Activated CD4-positive, alpha-beta T cell treated with anti-CD3 and anti-CD28 coated beads for 1 hour (primary cell): ENCODE results near the gene PPM1G.
"Not testable (repeated sequence)": the region's sequence is repeated elsewhere in the genome, so short reads cannot be mapped to it uniquely, and the experiment has no call there.

Experiments
- DNase-seq: peaks from one replicate; pipeline ENCODE4 v3.0.0-alpha.2; 2020

PPM1G gene

GRCh38 chr2:27409321-27410073 lies at the start of gene PPM1G:
Gene PPM1G (minus strand): TSS chr2:27409591. CDS start chr2:27409422, 169 bp downstream.
- peak; percentile 93 for DNase-seq

GRCh38 chr2:27453968-27454367 lies 44.6 kb upstream of the PPM1G start:
- DNase-seq: no peak

- DNase-seq: no peak
These were observed 41.7 kb upstream of the PPM1G start for GRCh38 chr2:27451095-27451494.

- DNase-seq: no peak
These were observed 39.0 kb upstream of the PPM1G start for GRCh38 chr2:27448381-27448780.

- no peak for DNase-seq
These were observed 36.7 kb upstream of the PPM1G start for GRCh38 chr2:27446057-27446456.

- DNase-seq: no peak
These were observed 36.2 kb upstream of the PPM1G start for GRCh38 chr2:27445615-27446014.

- no peak for DNase-seq
These were observed 35.8 kb upstream of the PPM1G start for GRCh38 chr2:27445155-27445554.

- DNase-seq: no peak
These were observed 33.5 kb upstream of the PPM1G start for GRCh38 chr2:27442920-27443282.

GRCh38 chr2:27441958-27442919 lies 32.8 kb upstream of the PPM1G start, which contains the start of gene KRTCAP3:
Gene KRTCAP3 (plus strand): TSS chr2:27442381. CDS start chr2:27442413, 32 bp downstream.
- DNase-seq: peak; percentile 33

GRCh38 chr2:27441226-27441926 lies 32.0 kb upstream of the PPM1G start:
- DNase-seq: no peak

- no peak for DNase-seq
These were observed 26.2 kb upstream of the PPM1G start for GRCh38 chr2:27435628-27436027.

GRCh38 chr2:27431395-27431794 lies 22.0 kb upstream of the PPM1G start:
- no peak for DNase-seq

GRCh38 chr2:27428978-27429541 lies 19.7 kb upstream of the PPM1G start:
- peak; percentile 50 for DNase-seq

- DNase-seq: peak; percentile 86
These were observed 19.0 kb upstream of the PPM1G start, which contains the start of gene NRBP1 for GRCh38 chr2:27428213-27428977. Gene NRBP1 (plus strand): TSS chr2:27428631. CDS start chr2:27433274, 4,643 bp downstream.

- DNase-seq: no peak
These were observed 18.4 kb upstream of the PPM1G start for GRCh38 chr2:27427863-27428212.

- not testable (repeated sequence) for DNase-seq
These were observed 15.6 kb upstream of the PPM1G start for GRCh38 chr2:27425039-27425438.

GRCh38 chr2:27422958-27423357 lies 13.6 kb upstream of the PPM1G start:
- no peak for DNase-seq

GRCh38 chr2:27421660-27422250 lies 12.4 kb upstream of the PPM1G start:
- DNase-seq: no peak

GRCh38 chr2:27420996-27421395 lies 11.6 kb upstream of the PPM1G start:
- no peak for DNase-seq

GRCh38 chr2:27416151-27416550 lies 6.8 kb upstream of the PPM1G start:
- DNase-seq: no peak

GRCh38 chr2:27412419-27413152 lies 3.2 kb upstream of the PPM1G start:
- DNase-seq: no peak
